ENCODE data around the gene LRRK1.

- no peak for TF ChIP-seq CTCF (IDR thresholded peaks at IDR 0.05; ENCODE audit: low read depth, low read length, poor library complexity, severe bottlenecking)
- TF ChIP-seq EZH2phosphoT487 (IDR thresholded peaks at IDR 0.05; ENCODE audit: borderline replicate concordance, low read length) = no peak
Observed at GRCh38 chr15:101019366-101019896, 100.3 kb downstream of the LRRK1 start.

All from DOHH2 (cell line).